HL-60 (cell line): Measurements from ENCODE around the gene PDE6H.

Source experiments
- CTCF ChIP-seq: IDR thresholded peaks from one replicate; pipeline ENCODE4 v1.5.1; 2011; ENCODE audit warnings: low read length, control low read depth, inconsistent platforms; ENCODE audit not compliant: insufficient read depth
- GABPA ChIP-seq: IDR thresholded peaks from 2 replicates; pipeline ENCODE4 v1.6.1; 2012; ENCODE audit warnings: low read depth
- POLR2AphosphoS5 ChIP-seq: IDR thresholded peaks from 2 replicates; pipeline ENCODE4 v1.6.1; 2012; ENCODE audit warnings: low read depth

- TF ChIP-seq POLR2AphosphoS5 (no peak), CTCF (no peak), GABPA (no peak)
Observed at GRCh38 chr12:14949631-14950030, 23.2 kb upstream of the PDE6H start.
